ENCODE data around the gene NKG7. TPM values are rescaled to one million over a fixed set of nuclear protein-coding genes. Genes with fewer than 3 reads are reported as not detected.

Gene NKG7
- total and polyA plus RNA-seq, 2 of the 13 experiments (the other 11 are each of a cell fraction or from before 2014, with no cell fraction given) = 0.40 TPM; not detected in 1

- Histone ChIP-seq H2AFZ (ENCODE audit: low read length) (no peak overlapping the region), H3K4me2 (ENCODE audit: low read depth, low read length) (no peak overlapping the region), H3K36me3 (replicated peaks in 1 of 2; ENCODE audit: control insufficient read depth in 1 of 2, insufficient read depth in 2 of 2, low read length in 2 of 2) (no peaks in the 10 kb centered on the region), H3K27ac (ENCODE audit: extremely low read length, insufficient read depth, low read length) (no peak overlapping the region), H3K27me3 (ENCODE audit: control insufficient read depth in 1 of 2, insufficient read depth in 2 of 2, low read length in 2 of 2) (no peaks in the 10 kb centered on the region), H4K20me1 (ENCODE audit: insufficient read depth, low read length) (no peaks in the 10 kb centered on the region), H3K9me3 (ENCODE audit: low read length) (peaks cover 17% of the 10 kb centered on the region), H3K79me2 (ENCODE audit: insufficient read depth, low read length) (no peaks in the 10 kb centered on the region), H3K9ac (ENCODE audit: insufficient read depth, low read depth, low read length) (no peak overlapping the region), H3K4me3 (replicated peaks in 1 of 3; ENCODE audit: insufficient read depth in 1 of 3, low read depth in 2 of 3, low read length in 3 of 3) (no peak overlapping the region), H3K4me1 (ENCODE audit: insufficient read depth, low read length) (peaks cover 28% of the 10 kb centered on the region)
- intact Hi-C loops (cut with micrococcal nuclease; ENCODE audit: unreplicated experiment) (no loop called here), in situ Hi-C loops (cut with HindIII; ENCODE audit: extremely low pct_ligation_motif_present, low pct_unique_long_range_greater_than_20kb) (loop anchor here (5.0 kb wide), 1 partner anchor 56 kb away; the partner anchor contains the start of gene VSIG10L)
- no peak for FAIRE-seq
- no peak for TF ChIP-seq PRDM10 (CRISPR knock-in tag; IDR thresholded peaks at IDR 0.05; ENCODE audit: low read depth)
- TF ChIP-seq E2F2 (CRISPR knock-in tag; IDR thresholded peaks at IDR 0.05; ENCODE audit: borderline replicate concordance) = no peak
- TF ChIP-seq JUNB (CRISPR knock-in tag; IDR thresholded peaks at IDR 0.05; ENCODE audit: borderline replicate concordance) = no peak
- peak; percentile 31; the same call in 1 of the 2 replicates for TF ChIP-seq STAG1 (CRISPR knock-in tag; IDR thresholded peaks at IDR 0.05)
- no peak for TF ChIP-seq ZNF614 (CRISPR knock-in tag; IDR thresholded peaks at IDR 0.05; ENCODE audit: borderline replicate concordance)
- TF ChIP-seq XBP1 (CRISPR knock-in tag; IDR thresholded peaks at IDR 0.05) = no peak
- TF ChIP-seq SMC3 (IDR thresholded peaks at IDR 0.05; ENCODE audit: low read length) = peak; percentile 29; the same call in 1 of the 2 replicates
- peak; percentile 60 for TF ChIP-seq CTCF (CRISPR knock-in tag; IDR thresholded peaks at IDR 0.05)
- no peak for TF ChIP-seq ZBTB34 (CRISPR knock-in tag; IDR thresholded peaks at IDR 0.05)
- no peak for TF ChIP-seq HDAC1 (CRISPR knock-in tag; IDR thresholded peaks at IDR 0.05)
- 40% methylated on average over 7 of the region's 7 CpGs for WGBS (ENCODE audit: low lambda C conversion rate)
- ATAC-seq = no peak
- no TSS peak for BruUV-seq (replicated peaks)
- peak; percentile 40 for DNase-seq (ENCODE audit: low spot score)
- POLR2A ChIA-PET = no interaction called here
- CTCF ChIA-PET (ENCODE audit: low intra/inter-chr PET ratio, low total read pairs) = interaction anchor here (1.3 kb wide), 1 partner anchor 60 kb away, joined by 9 read pairs; no protein-coding TSS in a partner anchor
Measured at GRCh38 chr19:51398096-51398704, 25.7 kb upstream of the NKG7 start.

All from HepG2 (cell line).